ENCODE results near the gene PKDREJ. TPM values are rescaled to one million over a fixed set of nuclear protein-coding genes. Genes with fewer than 3 reads are reported as not detected.

Gene PKDREJ
- total and polyA plus RNA-seq, 2 experiments from 2014 or later = 0.04 TPM; not detected in 1

DNA sequence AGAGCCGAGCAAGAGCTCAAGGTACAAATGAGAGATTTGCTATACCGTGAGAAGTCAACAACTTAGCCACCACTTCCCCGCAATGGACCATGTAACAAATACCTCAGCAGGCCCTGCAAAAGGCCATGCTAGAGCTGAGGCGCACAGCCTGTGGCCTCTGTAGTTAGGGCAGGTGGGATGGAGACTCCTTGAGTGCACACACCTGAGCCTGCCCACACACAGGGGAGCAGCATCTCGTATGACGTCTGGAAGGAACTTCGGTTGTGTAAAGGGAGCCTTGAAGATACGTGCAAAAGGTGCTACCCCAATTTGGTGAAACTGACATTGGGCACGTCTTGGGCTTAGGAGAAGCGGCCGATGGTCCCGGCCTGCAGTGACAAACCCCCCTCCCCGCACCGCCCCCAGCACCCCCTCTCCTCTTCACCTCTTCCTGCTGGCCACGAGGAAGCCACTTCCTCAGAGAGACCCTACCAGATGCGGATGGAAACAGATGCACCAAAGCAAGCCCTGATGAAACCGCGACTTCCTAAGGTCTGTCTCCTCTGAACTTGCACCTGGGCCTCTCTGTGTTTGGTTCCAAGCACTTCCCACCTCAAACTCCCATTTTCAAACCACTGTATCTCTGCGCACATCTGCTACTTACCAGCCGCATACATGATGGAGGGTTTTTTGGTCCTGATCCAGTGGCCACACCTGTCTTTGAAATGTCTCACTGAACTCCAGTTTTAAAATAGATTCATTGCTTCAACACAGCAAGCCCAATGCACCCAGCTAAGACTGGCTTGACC lies 23.7 kb downstream of the PKDREJ start:
- in situ Hi-C loops (cut with MboI) = no loop called here
- Histone ChIP-seq H2AFZ (no peak overlapping the region), H3F3A (ENCODE audit: insufficient read depth) (peaks cover 4% of the 10 kb centered on the region; the same call in 1 of the 2 replicates), H3K27ac (no peak overlapping the region), H3K9ac (no peak overlapping the region), H3K4me1 (ENCODE audit: insufficient read depth) (no peaks in the 10 kb centered on the region), H3K79me2 (ENCODE audit: insufficient read depth) (no peaks in the 10 kb centered on the region), H3K36me3 (ENCODE audit: low read depth) (peaks cover 5% of the 10 kb centered on the region; the same call in 1 of the 2 replicates), H3K27me3 (replicated peaks; ENCODE audit: insufficient read depth) (no peaks in the 10 kb centered on the region), H3K4me2 (ENCODE audit: unreplicated experiment) (no peak overlapping the region), H4K20me1 (ENCODE audit: insufficient read depth) (no peaks in the 10 kb centered on the region), H3K4me3 (no peak overlapping the region), H3K9me3 (ENCODE audit: low read depth) (no peaks in the 10 kb centered on the region), H3K9me2 (ENCODE audit: insufficient read depth) (no peaks in the 10 kb centered on the region)
- no peak for DNase-seq
- 89 to 93% methylated on average over 16 to 20 of the region's 20 CpGs for WGBS, 2 experiments (ENCODE audit: low coverage in 1 of 2, low lambda C conversion rate in 2 of 2, missing lambda C conversion rate in 2 of 2)
- TF ChIP-seq EZH2 (IDR thresholded peaks at IDR 0.05; ENCODE audit: insufficient read depth, poor library complexity, severe bottlenecking) = no peak
- TF ChIP-seq EZH2phosphoT487 (IDR thresholded peaks at IDR 0.05; ENCODE audit: insufficient read depth, low read depth) = no peak

DNA sequence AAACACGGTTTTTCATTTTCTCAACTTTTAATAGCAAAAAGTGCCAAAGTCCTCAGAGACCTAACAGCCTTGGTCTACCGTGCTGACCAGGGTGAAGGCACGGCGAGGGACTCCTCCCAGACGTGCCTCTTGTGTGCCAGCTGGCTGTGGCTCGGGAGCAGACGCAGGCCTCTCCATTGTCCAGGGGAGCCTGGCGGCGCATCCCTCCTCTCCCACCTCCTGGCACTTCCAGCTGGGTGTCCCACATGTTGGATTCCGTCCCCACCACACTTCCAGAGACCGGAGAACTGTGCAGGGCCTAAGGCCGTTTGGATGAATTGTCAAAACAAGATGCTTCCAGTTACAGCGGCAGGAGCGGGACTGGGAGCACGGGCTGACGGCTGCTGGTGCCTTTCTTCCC lies 24.6 kb downstream of the PKDREJ start:
- no peaks in the 10 kb centered on the region for H3K9me2 ChIP-seq (ENCODE audit: insufficient read depth)
- 90 to 93% methylated on average over 16 of the region's 16 CpGs for WGBS, 2 experiments (ENCODE audit: low coverage in 1 of 2, low lambda C conversion rate in 2 of 2, missing lambda C conversion rate in 2 of 2)
- no peak overlapping the region for H3K4me3 ChIP-seq
- no peaks in the 10 kb centered on the region for H3K27me3 ChIP-seq (replicated peaks; ENCODE audit: insufficient read depth)
- no peak overlapping the region for H3K9ac ChIP-seq
- no peak for DNase-seq
- no peaks in the 10 kb centered on the region for H4K20me1 ChIP-seq (ENCODE audit: insufficient read depth)
- in situ Hi-C loops (cut with MboI) = no loop called here
- TF ChIP-seq EZH2 (IDR thresholded peaks at IDR 0.05; ENCODE audit: insufficient read depth, poor library complexity, severe bottlenecking) (no peak), EZH2phosphoT487 (IDR thresholded peaks at IDR 0.05; ENCODE audit: insufficient read depth, low read depth) (no peak)
- no peaks in the 10 kb centered on the region for H3K9me3 ChIP-seq (ENCODE audit: low read depth)
- H3K36me3 ChIP-seq (ENCODE audit: low read depth) = peaks cover 5% of the 10 kb centered on the region; the same call in 1 of the 2 replicates
- no peak overlapping the region for H3K4me2 ChIP-seq (ENCODE audit: unreplicated experiment)
- H3F3A ChIP-seq (ENCODE audit: insufficient read depth) = peaks cover 4% of the 10 kb centered on the region; the same call in 1 of the 2 replicates
- H2AFZ ChIP-seq = no peak overlapping the region
- no peak overlapping the region for H3K27ac ChIP-seq
- H3K4me1 ChIP-seq (ENCODE audit: insufficient read depth) = no peaks in the 10 kb centered on the region
- H3K79me2 ChIP-seq (ENCODE audit: insufficient read depth) = no peaks in the 10 kb centered on the region

DNA sequence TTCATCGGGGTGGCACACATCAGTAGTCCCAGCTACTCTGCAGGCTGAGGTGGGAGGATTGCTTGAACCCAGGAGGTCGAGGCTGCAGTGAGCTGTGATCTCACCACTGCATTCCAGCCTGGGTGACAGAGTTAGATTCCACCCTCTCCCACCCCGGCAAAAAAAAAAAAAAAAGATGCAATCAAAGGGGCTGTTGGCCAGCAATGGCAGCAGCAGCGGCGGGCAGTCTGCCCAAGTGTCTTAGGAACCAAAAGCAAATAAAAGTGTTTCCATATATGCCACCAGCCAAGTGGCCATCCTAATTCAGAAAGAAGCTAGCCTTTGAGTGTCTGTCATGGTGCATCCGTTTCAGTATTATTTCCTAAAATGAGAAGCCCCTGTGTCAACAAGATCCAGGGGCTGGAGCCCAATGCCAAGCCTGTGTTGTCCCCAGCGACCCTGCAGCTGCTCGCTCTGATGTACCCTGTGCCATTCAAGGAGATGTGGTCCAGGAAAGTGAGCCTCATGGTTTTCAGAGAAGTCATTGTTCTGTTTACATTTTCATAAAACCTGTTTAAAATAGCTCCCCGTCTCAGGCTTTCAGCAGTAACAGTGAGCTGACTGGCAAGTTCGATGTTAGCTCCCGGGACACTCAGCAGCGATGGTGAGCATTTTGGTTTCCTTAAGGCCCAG lies 25.6 kb downstream of the PKDREJ start:
- Histone ChIP-seq H3K4me2 (ENCODE audit: unreplicated experiment) (no peak overlapping the region), H3K4me3 (no peak overlapping the region), H3K4me1 (ENCODE audit: insufficient read depth) (no peaks in the 10 kb centered on the region), H2AFZ (no peak overlapping the region), H3K9ac (no peak overlapping the region), H3K27me3 (replicated peaks; ENCODE audit: insufficient read depth) (no peaks in the 10 kb centered on the region), H3K79me2 (ENCODE audit: insufficient read depth) (no peaks in the 10 kb centered on the region), H3K9me3 (ENCODE audit: low read depth) (no peaks in the 10 kb centered on the region), H4K20me1 (ENCODE audit: insufficient read depth) (no peaks in the 10 kb centered on the region), H3F3A (ENCODE audit: insufficient read depth) (peaks cover 4% of the 10 kb centered on the region; the same call in 1 of the 2 replicates), H3K27ac (no peak overlapping the region), H3K36me3 (ENCODE audit: low read depth) (peaks cover 5% of the 10 kb centered on the region; the same call in 1 of the 2 replicates), H3K9me2 (ENCODE audit: insufficient read depth) (no peaks in the 10 kb centered on the region)
- TF ChIP-seq EZH2phosphoT487 (IDR thresholded peaks at IDR 0.05; ENCODE audit: insufficient read depth, low read depth) = no peak
- no peak for TF ChIP-seq EZH2 (IDR thresholded peaks at IDR 0.05; ENCODE audit: insufficient read depth, poor library complexity, severe bottlenecking)
- DNase-seq = no peak
- in situ Hi-C loops (cut with MboI) = no loop called here
- WGBS, 2 experiments (ENCODE audit: low coverage in 1 of 2, low lambda C conversion rate in 2 of 2, missing lambda C conversion rate in 2 of 2) = 89 to 92% methylated on average over 12 of the region's 12 CpGs

DNA sequence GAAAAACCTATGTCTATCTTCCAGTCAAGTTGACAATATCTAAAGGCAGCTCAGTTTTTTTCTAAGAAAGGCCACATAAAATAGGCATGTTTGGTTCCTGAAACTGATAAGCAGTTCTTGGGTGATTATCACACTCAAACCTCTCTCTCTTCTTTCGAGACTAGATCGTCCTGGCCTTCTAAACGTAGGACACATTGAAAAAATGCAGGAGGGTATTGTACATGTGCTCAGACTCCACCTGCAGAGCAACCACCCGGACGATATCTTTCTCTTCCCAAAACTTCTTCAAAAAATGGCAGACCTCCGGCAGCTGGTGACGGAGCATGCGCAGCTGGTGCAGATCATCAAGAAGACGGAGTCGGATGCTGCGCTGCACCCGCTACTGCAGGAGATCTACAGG lies 28.2 kb downstream of the PKDREJ start:
- TF ChIP-seq EZH2 (IDR thresholded peaks at IDR 0.05; ENCODE audit: insufficient read depth, poor library complexity, severe bottlenecking) (no peak), EZH2phosphoT487 (IDR thresholded peaks at IDR 0.05; ENCODE audit: insufficient read depth, low read depth) (no peak)
- no peaks in the 10 kb centered on the region for H3K9me3 ChIP-seq (ENCODE audit: low read depth)
- WGBS, 2 experiments (ENCODE audit: low coverage in 1 of 2, low lambda C conversion rate in 2 of 2, missing lambda C conversion rate in 2 of 2) = 96 to 97% methylated on average over 12 of the region's 12 CpGs
- no peak overlapping the region for H3K9ac ChIP-seq
- H2AFZ ChIP-seq = no peak overlapping the region
- no peak overlapping the region for H3K4me3 ChIP-seq
- no peaks in the 10 kb centered on the region for H4K20me1 ChIP-seq (ENCODE audit: insufficient read depth)
- no peak overlapping the region for H3K4me2 ChIP-seq (ENCODE audit: unreplicated experiment)
- no peaks in the 10 kb centered on the region for H3F3A ChIP-seq (ENCODE audit: insufficient read depth)
- no peaks in the 10 kb centered on the region for H3K9me2 ChIP-seq (ENCODE audit: insufficient read depth)
- no peaks in the 10 kb centered on the region for H3K79me2 ChIP-seq (ENCODE audit: insufficient read depth)
- in situ Hi-C loops (cut with MboI) = no loop called here
- peaks cover 5% of the 10 kb centered on the region; the same call in 1 of the 2 replicates for H3K36me3 ChIP-seq (ENCODE audit: low read depth)
- H3K27me3 ChIP-seq (replicated peaks; ENCODE audit: insufficient read depth) = no peaks in the 10 kb centered on the region
- no peak overlapping the region for H3K27ac ChIP-seq
- DNase-seq = no peak
- peaks cover under 1% of the 10 kb centered on the region; the same call in 1 of the 2 replicates for H3K4me1 ChIP-seq (ENCODE audit: insufficient read depth)
